Measurements from ENCODE around the gene DLGAP3.

DLGAP3 gene

DNA sequence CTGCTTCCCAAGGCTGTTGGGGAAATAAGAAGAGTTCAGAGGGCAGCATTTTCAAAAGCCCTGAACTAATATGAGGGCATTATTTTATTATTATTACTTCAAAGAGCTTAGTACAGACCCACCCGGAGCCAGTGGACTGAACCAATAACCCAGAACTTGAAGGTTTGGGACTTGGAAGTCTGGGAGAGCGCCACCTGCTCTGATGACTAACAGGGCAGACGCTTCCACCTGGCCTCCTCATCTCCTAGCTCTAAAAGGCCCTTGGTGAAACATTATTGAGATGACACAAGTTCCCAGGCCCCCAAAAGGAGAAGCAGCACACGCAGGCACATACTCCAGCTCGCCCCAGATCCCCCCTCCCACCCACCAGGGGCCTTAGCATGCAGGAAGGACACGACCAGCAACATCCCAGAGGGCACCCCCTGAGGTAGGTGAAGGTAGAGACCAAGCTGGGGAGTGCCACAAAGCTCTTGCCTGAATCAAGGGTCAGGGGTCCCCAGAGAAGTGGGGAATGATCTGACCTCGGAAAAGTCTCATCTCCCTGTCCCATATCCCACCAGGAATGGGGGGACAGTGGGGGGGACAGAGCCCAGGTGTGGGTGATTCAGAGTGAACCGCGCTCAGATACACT, 1.3 kb downstream of the DLGAP3 start:
- no peak for DNase-seq

DNA sequence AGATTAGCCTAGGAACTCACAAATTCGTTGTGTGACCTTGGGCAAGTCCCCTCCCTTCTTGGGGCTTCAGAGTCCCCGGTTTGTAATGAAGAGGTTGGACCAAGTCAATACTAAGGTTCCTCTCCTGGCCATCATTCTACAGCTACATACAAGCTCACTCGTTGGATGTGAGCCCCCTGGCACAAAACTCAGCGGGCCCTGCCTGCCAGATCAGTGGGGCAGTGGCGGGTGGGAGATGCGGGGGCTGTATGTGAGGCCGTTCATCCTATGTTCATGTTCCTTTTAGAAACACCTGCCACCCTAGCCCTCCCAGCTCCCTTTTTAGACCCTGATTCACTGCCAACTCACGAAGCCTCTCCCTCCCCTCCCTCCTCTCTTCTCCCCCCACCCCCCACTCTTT, 2.1 kb downstream of the DLGAP3 start:
- DNase-seq, result no peak

DNA sequence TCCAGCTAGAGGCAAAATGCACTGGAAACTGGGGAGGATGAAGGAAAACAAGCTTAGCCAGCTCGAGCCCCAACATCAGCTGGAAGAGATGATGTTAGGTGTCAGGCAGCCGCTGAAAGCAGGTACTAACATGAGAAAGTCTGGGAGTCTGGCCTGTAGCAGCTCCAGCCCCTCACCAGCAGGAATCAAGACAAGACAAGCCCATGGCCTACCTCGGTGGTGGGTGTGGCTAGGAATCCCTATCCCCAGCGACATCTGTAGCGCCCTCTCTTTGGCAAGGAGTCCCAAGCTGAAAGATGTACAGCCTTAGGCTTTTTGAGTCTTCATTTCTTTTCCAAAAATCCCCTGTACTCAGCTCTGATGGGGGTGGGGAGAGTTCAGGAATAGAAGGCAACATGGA, 2.6 kb downstream of the DLGAP3 start:
- peak in 1 of 2 experiments; percentile 4 for DNase-seq

DNA sequence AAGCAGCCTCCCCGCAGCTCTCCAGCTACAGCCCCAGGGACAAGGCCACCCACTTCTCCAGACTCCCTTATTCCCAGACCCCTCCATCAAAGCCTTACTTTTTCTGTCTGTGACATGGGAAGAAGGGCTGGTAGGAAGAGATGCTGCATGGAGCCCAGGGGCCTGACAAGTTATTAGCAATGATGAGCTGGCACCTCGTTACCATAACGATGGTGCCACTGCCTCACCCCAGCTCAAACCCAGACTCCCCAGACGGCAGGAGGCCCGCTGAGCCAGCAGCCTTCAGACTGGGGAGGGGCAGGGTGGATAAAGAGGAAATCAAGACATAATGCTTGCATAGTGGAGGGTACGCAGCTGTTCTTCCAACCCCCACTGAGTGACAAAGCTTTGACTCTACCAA, 3.3 kb downstream of the DLGAP3 start:
- DNase-seq, result peak; percentile 26 to 56

DNA sequence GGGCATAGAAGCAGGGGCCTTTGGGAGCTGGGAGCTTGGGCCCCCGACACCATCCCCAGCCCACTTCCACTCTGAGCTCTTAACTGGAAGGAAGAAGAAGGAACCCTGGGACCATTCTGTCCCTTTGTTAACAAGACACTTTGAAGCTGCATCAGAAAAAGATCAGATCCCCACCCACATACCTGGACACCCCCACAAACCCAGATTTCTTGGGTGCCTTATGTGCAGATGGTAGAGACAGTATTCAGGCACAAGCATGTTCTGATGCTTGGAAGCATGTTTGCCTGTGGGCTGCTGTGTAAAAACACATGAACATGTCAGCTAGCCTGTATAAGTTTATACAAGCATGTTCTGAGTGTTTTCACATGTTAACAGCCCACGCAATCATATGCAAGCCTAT, 3.7 kb downstream of the DLGAP3 start:
- DNase-seq, result no peak

DNA sequence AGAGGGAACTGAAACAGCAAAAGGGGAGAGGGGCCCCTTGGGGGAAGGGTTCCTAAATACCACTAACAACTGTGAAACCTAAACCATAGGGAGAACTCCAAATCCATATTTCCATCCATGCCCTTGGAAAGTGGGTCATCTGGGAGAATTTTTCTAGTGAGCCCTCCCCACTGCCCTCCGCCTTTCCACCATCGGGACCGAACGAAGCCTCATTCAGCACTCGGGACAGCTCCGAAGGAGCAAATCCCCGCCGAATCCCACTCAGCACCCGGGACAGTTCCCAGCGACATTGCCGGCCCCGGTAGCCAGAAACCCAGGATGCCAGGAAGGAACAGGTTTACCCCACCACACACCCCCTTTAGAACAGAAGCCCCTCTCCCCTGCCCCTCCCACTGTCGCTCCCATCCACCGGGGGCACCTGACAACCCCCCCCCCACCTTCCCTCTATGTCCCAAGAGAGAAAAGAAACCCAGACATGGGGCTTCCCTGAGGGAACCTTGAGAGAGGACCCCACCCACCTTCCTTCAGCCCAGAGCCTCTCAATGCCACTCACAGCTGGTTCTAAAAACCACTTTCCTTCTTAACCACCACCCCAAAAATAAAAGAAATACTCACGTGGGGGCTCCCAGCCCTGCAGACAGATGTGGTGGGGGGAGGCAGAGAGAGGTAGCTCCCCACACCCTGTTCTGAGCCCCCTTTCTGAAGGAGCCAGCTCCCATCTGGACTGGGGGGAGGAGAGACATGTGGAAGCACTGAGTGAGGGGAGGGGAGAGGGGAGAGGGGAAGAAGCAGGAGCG, 4.5 kb downstream of the DLGAP3 start:
- DNase-seq, result peak in 1 of 2 experiments; percentile 3

DNA sequence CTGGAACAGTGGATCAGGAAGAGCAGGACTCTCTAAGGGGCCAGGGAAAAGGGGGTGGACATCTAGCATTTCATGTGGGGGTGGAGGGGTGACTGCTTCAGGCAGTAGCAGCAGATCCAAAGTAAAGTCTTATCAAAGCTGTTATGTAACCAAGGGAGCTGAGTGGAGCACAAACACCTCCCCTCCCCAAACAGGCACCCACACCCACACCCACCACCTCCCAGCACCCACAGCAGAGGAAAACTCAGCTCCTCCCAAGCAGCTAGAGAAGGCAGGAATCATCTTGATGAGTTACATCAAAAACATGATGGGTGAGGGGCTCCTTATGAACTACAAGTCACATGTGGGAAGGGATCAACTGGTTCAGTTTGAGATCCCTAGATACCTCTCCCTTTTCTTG, 6.0 kb downstream of the DLGAP3 start:
- no peak for DNase-seq

DNA sequence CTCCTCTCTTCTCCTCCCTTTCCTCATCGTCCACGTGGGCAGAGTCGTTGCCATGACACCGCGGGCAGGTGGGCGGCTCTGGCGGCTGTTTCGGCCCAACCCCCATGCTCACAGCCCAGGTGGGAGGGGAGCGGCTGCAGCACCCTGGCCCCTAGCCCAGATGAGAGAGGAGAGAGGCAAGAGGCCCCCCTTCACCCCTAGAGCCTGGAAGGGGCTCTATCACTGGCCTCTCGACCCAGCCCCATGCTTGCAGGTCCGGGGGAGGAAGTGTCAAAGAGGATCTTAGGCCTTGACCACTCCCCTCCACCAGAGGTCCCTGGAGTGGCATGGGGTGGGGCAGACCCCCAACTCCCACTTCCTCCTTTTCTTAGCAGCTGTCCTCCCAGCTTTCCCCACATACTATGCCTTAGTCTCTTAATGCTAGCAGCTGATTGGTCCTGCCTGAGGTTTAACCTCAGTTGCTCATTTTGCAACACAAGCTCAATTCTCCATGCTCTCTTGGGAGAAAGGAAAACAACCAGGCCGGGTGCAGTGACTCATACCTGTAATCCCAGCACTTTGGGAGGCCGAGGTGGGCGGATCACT, 10.4 kb downstream of the DLGAP3 start:
- peak; percentile 11 to 28 for DNase-seq

DNA sequence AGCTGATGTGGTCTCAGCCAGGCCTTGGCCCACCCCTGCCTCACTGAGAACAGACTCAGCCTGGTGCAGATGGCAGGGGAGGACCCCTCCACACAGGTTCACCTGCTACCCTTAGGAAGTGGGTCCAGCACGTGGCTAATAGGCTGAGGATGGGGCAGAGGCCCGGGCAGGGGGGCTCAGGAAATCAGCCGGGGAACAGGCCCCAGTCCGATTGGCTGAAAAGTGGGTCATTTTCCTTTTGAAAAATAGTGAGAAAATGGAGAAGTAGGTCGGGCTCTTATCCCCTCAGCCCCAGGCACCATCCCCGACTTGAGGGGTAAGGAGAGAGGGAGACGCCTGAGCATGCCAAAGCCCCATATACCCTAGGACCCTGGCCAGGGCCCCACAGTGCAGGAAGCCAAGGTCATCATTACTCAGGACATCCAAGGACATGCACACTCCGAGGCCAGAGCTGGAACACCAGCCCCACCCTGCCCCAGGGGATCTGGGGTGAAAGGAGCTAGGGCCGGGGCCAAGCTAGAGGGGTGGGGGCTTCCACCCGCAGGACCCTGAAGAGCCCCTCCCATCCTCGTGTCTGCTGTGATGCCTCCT, 11.0 kb downstream of the DLGAP3 start:
- DNase-seq, result no peak

DNA sequence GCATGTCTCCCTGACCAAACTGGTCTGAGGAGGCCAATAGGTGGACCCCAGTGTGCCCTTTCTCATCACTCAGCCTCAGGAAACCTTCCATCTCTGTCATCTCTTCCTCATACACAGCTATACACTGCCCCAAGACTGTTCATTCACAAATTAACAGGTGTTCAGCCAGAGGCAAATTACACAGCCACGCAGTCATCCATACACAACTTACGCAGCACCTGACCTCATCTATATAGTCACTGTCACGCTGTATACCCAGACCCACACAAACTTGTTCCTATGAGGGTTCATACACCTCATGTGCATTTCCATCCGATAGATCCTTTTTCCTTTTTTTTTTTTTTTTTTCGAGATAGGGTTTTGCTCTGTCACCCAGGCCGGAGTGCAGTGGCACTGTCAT, 12.4 kb downstream of the DLGAP3 start:
- no peak for DNase-seq

DNA sequence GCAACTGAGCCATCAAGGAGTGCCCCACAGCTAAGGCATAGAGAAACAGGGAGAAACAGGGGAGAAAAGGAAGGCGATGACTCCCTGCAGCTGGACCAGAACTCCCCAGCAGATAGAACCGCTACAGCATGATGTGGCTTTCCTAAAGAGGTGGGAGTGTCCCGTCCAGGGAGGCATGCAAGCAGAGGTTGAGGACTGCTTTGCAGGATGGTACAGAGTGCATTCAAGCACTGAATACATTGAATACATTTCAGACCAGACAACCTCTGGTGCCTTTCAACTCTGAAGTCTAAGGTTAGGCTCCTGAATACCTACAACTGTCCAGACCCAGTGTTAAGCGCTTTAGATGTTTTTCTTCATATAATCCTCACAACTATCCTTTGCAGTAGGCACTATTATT, 13.3 kb downstream of the DLGAP3 start:
- DNase-seq, result no peak

DNA sequence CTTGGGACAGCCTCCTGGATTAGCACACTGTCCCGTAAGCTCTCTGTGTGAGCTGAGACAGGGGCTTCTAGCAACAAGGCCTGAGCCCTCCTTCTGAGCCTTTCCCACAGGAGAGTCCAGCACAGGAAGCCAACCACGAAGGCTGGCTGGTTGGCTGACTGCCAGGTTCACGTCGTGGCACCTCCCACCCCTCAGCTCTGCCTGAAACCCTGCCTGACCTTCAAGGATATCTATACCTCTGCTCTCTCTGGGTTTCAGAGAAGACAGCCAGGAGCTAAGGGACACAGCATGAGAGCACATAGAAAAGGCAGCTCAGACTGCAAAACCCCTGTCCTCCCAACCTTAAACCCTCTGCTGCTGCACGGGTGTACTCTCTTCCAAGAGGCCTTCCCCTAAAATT, 13.9 kb downstream of the DLGAP3 start:
- DNase-seq, result no peak

DNA sequence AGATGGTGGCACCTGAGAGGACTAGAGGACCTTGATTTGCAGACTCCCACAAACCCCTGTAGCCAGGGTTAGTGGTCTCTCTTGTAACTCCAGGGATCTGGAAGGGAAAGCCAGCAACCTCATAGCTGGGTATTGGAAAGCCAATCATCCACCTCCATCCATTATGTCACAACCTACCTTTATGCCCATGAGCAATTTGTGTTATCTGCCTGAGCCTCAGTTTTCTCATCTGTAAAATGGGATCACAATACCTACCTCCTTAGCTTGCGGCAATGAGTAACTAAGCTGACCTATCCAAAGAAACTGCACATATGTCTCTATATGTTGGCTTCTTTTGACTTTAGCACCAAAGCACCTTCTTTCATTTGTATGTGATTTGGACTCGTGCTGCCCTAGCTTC, 14.5 kb downstream of the DLGAP3 start:
- no peak for DNase-seq

DNA sequence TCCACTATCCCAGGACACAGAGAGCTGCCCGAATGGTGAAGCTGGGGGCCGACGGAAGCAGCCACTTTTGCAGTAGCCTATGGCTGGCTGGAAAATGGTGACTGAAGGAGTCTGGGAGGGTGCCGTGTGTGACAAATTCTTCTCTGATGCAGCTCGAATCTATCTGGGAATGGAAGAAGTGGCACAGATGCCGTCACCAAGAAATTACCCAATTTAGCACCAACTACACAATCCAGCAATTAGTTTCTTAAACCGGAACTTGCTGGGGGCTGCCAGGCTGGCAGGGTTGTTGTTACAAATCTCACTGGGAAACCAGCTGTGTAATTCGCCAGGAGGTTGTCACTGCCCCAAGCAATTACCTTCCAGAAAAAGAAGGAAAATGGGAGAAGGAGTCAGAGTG, 18.0 kb downstream of the DLGAP3 start:
- DNase-seq, result no peak

DNA sequence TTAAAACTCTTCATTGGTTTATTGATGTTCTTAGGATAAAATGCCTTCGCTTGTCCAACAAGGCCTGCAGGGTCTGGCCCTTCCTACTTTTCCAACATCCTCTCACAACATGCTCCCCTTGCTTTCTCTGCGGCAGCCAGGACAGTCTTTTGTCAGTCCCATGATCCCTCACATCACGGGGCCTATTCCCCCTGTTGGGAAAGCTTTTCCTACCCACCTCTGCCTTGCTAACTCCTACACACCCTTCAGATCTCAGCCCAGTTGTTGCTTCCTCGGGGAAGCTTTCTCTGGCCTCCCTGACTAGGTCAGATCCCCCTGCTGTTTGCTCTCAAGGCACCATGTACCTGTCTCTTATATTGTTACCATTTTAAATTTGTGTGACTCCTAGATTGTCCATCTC, 19.0 kb downstream of the DLGAP3 start:
- DNase-seq, result no peak

DNA sequence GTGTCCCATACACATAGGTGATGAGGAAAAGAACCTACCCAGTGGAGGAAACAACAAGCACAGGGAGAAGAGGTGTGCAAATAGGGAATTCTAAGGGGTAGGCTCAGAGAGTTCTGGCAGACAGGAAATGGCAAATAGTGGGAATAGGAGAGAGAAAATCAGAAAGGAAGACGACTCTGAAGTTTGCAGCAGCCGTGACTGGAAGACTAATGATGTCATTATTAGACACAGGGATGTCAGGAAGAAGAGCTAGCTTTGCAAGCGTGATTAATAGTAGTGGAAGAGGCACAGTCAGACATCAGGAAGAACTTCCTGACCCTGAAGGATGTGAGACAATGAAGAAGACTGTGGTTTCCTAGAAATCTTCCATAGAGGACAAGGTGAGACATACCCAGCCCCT, 21.1 kb downstream of the DLGAP3 start:
- DNase-seq, result no peak

DNA sequence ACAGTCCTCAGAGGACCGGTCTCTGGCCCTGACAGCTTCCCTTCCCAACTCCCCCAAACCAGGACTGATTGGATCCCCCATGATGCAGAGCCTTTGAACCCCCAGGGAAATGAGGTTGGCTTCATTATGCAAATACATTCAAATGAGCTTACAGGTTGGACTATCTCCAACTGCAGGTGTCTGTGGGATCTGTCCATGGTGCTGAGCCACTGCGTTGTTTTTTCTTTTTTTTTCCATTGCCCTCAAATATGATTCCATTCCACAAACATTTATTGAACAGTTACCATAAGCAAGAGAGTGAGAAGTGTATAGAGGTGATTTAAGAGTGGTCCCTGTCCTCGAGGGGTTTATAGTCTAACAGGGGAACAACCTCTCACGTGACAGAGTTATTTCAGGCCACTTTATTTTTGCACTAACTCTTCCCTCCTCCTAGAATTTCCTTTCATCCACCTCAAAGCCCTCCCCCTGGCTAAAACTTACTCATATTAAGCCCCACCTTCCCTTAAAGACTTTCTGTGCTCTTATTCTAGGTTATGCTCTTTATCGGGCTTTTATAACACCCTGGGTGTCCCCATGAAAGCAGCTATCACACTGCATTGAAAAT, 21.9 kb downstream of the DLGAP3 start:
- no peak for DNase-seq

DNA sequence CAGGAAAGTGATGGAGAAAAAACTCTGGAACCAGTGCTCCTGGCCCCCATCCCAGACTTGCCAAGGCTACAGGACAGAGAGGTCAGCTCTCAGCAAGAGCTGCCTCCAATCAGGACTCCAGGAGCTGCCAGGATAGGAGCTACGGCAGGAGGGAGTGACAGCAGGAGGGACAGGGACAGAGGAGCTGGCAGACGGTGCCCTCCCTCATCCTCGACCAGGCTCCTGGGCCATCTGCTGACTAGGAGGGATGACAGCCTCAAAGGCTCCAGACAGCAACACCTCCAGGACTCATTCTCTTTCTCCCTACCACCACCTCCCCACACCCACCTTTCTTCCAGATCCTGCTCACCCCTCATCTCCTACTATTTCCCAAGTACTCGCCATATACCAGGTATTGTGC, 22.7 kb downstream of the DLGAP3 start:
- DNase-seq, result peak; percentile 70 to 89

DNA sequence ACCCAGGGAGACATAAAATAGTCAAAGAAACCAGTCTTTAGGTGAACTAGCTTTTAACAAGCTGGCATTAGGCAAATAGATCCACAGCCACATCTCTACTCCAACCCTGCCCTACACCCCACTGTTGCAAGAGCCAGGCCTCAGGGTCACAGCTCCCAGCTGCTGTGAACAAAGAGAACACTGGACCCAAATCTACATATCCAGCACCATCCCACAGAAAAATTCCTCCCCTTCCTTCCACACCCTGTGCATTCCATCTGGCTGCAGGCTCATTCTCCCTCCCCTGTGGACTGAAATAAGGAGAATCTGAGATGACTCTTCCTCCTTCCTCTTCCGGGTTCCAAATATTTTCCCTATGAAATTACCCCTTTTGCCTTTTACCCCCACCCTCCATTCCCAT, 23.2 kb downstream of the DLGAP3 start:
- DNase-seq, result peak in 1 of 2 experiments; percentile 29

DNA sequence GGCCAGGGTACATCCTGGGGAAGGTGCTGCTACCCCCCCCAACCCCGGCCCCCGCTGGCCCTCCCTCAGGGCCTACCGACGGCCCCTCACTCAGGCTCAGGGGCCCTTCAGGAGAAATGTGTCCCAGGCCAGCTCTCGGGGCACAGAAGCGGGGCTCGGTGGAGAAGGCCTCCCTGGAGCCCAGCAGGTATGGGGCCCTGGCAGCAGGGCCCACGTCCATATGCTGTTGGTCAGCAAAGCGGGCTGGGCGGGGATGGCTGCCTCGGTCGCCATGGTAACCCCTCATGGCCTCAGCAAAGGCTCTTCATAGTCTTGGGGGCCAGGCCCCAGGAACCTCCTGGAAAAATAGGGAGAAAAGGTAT, 24.4 kb downstream of the DLGAP3 start:
- DNase-seq, result no peak

DNA sequence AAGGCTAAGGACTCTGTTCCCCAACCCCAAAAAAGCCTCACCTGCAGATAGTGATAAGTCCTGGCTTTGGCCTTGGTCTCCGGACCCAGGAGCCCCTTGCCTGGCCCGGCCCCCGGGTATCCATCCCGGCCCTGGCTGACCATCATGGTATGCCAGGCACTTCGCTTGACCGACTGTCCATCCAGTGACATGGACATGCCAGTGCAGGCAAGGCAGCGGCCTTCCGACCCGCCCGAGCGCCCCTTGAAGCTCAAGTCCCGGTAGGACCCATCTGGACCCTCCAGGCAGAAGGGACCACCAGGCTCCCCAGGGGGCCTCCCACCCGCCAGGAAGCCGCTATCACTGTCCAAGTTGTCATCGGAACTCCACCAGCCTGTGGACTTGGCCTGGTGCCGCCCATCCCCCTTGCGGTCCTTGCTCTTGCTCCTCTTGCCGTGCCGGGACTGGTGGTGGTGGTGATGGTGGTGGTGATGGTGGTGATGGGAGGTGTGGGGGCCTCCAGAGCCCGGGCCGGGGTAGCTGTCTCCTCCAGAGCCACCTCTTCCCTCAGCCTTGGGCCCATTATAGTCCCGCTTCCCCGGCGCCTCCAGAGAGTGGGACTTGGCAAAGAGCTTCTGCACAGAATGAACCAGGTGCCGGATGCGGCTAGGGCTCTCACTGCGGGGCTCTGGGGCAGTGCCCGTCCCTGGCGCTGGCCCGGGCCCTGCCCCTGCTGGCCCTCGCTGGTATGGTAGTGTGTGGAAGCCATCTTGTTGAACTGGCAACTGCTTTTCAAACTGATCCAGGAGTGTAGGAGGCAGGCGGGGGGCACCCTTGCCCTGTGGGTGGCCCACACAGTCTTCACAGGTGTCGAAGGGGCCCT, 25.0 kb downstream of the DLGAP3 start:
- DNase-seq, result no peak

DNA sequence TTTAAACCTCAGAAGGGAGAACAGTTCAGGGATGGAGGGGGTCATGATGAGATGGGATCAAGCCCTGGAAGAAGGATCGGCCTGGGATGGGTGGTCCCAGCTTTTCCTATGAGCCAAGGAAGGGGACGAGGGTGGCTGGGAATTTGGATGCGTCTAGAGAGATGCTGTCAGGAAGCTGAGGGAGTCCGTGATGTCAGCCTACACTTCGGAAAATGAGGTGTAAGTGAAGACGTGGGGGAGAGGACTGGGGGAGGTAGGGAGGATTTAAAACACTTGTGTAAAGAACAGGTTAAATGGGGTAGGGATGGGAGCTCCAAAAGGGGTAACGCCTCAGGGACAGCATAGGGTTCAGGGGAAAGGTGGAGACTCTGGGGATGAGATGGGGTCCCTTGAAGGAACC, 27.5 kb downstream of the DLGAP3 start:
- DNase-seq, result no peak
